SK-N-SH treated with all-trans-retinoic acid at 6 μM for 48 hours (cell line): ENCODE measurements around the gene DNAAF5.

ENCODE experiments used
- ATAC-seq: fragments of 200-7000 bp; cut with Tn5 transposase; 3 replicates; pipeline ENCODE4 v1.9.1; 2020; ENCODE audit warnings: mild to moderate bottlenecking, moderate library complexity
- ARNTL ChIP-seq: fragments of 450-650 bp; formaldehyde crosslinking; IDR thresholded peaks from 2 replicates; pipeline ENCODE4 v1.5.0; 2020; ENCODE audit warnings: low read depth, mild to moderate bottlenecking, moderate library complexity, borderline replicate concordance
- BACH2 ChIP-seq: fragments of 250-450 bp; sonication (Bioruptor Pico); IDR thresholded peaks from 2 replicates; pipeline ENCODE4 v1.9.0; 2021; ENCODE audit warnings: mild to moderate bottlenecking, borderline replicate concordance
- CSDC2 ChIP-seq: fragments of 250-450 bp; sonication (Bioruptor Pico); IDR thresholded peaks from 2 replicates; pipeline ENCODE4 v1.5.0; 2020; ENCODE audit warnings: mild to moderate bottlenecking, moderate library complexity
- ESRRG ChIP-seq: fragments of 250-450 bp; sonication (Bioruptor Pico); IDR thresholded peaks from 2 replicates; pipeline ENCODE4 v1.6.1; 2021; ENCODE audit warnings: mild to moderate bottlenecking
- GLIS3 ChIP-seq: fragments of 250-450 bp; sonication (Bioruptor Pico); IDR thresholded peaks from 2 replicates; pipeline ENCODE4 v1.5.0; 2020; ENCODE audit warnings: mild to moderate bottlenecking, moderate library complexity
- ISL1 ChIP-seq: fragments of 250-450 bp; sonication (Bioruptor Pico); IDR thresholded peaks from 2 replicates; pipeline ENCODE4 v2.1.2; 2022; ENCODE audit warnings: mild to moderate bottlenecking, moderate library complexity
- OSR1 ChIP-seq: fragments of 250-450 bp; sonication (Bioruptor Pico); IDR thresholded peaks from 2 replicates; pipeline ENCODE4 v1.8.0; 2022; ENCODE audit warnings: moderate library complexity, mild to moderate bottlenecking, inconsistent platforms
- PPARA ChIP-seq: fragments of 250-450 bp; sonication (Bioruptor Pico); IDR thresholded peaks from 2 replicates; pipeline ENCODE4 v1.5.0; 2020; ENCODE audit warnings: mild to moderate bottlenecking, borderline replicate concordance
- TCF4 ChIP-seq: fragments of 250-450 bp; sonication (Bioruptor Pico); IDR thresholded peaks from 2 replicates; pipeline ENCODE4 v1.8.0; 2021; ENCODE audit warnings: mild to moderate bottlenecking, moderate library complexity, borderline replicate concordance
- TOX ChIP-seq: fragments of 250-450 bp; sonication (Bioruptor Pico); IDR thresholded peaks from 2 replicates; pipeline ENCODE4 v1.8.0; 2021; ENCODE audit warnings: mild to moderate bottlenecking, moderate library complexity, borderline replicate concordance
- ZC3H10 ChIP-seq: fragments of 250-450 bp; sonication (Bioruptor Pico); IDR thresholded peaks from 2 replicates; pipeline ENCODE4 v1.5.1; 2021; ENCODE audit warnings: mild to moderate bottlenecking, moderate library complexity
- ZFP3 ChIP-seq: fragments of 250-450 bp; sonication (Bioruptor Pico); IDR thresholded peaks from 2 replicates; pipeline ENCODE4 v1.5.0; 2020; ENCODE audit warnings: mild to moderate bottlenecking, moderate library complexity
- ZFP30 ChIP-seq: fragments of 450-650 bp; formaldehyde crosslinking; IDR thresholded peaks from 2 replicates; pipeline ENCODE4 v1.5.0; 2022; ENCODE audit warnings: mild to moderate bottlenecking, moderate library complexity
- ZNF565 ChIP-seq: fragments of 450-650 bp; formaldehyde crosslinking; conservative IDR thresholded peaks from 2 replicates; pipeline ENCODE4 v1.5.0; 2020; ENCODE audit warnings: low read depth, mild to moderate bottlenecking, moderate library complexity
- ZNF70 ChIP-seq: fragments of 450-650 bp; formaldehyde crosslinking; IDR thresholded peaks from 2 replicates; pipeline ENCODE4 v1.5.0; 2020; ENCODE audit warnings: mild to moderate bottlenecking, moderate library complexity
- ZNF8 ChIP-seq: fragments of 450-650 bp; formaldehyde crosslinking; IDR thresholded peaks from 2 replicates; pipeline ENCODE4 v1.5.0; 2020; ENCODE audit warnings: mild to moderate bottlenecking, moderate library complexity
- TF ChIP-seq, protein P1 (sequence below): fragments of 250-450 bp; sonication (Bioruptor Pico); IDR thresholded peaks from 2 replicates; pipeline ENCODE4 v1.5.1; 2021; ENCODE audit warnings: mild to moderate bottlenecking, moderate library complexity
- TF ChIP-seq, protein P2 (sequence below): fragments of 250-450 bp; sonication (Bioruptor Pico); IDR thresholded peaks from 2 replicates; pipeline ENCODE4 v1.5.0; 2020; ENCODE audit warnings: mild to moderate bottlenecking, moderate library complexity
- TF ChIP-seq, protein P3 (sequence below): fragments of 250-450 bp; sonication (Bioruptor Pico); IDR thresholded peaks from 2 replicates; pipeline ENCODE4 v1.8.0; 2020; ENCODE audit warnings: mild to moderate bottlenecking, moderate library complexity, borderline replicate concordance

DNAAF5 gene

GRCh38 chr7:785416-785815, 58.9 kb downstream of the DNAAF5 start:
- ATAC-seq = no peak
- TF ChIP-seq ZC3H10 (CRISPR knock-in tag) (no peak), ZFP3 (CRISPR knock-in tag) (no peak), ESRRG (CRISPR knock-in tag) (no peak), ZNF8 (no peak), GLIS3 (no peak), ARNTL (no peak), TCF4 (CRISPR knock-in tag) (no peak), ZFP30 (CRISPR knock-in tag) (no peak)
- TF ChIP-seq, protein P1, sequence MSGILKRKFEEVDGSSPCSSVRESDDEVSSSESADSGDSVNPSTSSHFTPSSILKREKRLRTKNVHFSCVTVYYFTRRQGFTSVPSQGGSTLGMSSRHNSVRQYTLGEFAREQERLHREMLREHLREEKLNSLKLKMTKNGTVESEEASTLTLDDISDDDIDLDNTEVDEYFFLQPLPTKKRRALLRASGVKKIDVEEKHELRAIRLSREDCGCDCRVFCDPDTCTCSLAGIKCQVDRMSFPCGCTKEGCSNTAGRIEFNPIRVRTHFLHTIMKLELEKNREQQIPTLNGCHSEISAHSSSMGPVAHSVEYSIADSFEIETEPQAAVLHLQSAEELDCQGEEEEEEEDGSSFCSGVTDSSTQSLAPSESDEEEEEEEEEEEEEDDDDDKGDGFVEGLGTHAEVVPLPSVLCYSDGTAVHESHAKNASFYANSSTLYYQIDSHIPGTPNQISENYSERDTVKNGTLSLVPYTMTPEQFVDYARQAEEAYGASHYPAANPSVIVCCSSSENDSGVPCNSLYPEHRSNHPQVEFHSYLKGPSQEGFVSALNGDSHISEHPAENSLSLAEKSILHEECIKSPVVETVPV = no peak
- TF ChIP-seq, protein P2, sequence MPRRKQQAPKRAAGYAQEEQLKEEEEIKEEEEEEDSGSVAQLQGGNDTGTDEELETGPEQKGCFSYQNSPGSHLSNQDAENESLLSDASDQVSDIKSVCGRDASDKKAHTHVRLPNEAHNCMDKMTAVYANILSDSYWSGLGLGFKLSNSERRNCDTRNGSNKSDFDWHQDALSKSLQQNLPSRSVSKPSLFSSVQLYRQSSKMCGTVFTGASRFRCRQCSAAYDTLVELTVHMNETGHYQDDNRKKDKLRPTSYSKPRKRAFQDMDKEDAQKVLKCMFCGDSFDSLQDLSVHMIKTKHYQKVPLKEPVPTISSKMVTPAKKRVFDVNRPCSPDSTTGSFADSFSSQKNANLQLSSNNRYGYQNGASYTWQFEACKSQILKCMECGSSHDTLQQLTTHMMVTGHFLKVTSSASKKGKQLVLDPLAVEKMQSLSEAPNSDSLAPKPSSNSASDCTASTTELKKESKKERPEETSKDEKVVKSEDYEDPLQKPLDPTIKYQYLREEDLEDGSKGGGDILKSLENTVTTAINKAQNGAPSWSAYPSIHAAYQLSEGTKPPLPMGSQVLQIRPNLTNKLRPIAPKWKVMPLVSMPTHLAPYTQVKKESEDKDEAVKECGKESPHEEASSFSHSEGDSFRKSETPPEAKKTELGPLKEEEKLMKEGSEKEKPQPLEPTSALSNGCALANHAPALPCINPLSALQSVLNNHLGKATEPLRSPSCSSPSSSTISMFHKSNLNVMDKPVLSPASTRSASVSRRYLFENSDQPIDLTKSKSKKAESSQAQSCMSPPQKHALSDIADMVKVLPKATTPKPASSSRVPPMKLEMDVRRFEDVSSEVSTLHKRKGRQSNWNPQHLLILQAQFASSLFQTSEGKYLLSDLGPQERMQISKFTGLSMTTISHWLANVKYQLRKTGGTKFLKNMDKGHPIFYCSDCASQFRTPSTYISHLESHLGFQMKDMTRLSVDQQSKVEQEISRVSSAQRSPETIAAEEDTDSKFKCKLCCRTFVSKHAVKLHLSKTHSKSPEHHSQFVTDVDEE (CRISPR knock-in tag) = no peak

- peak; percentile 95 for ATAC-seq
- TF ChIP-seq ESRRG (CRISPR knock-in tag) = no peak
- no peak for TF ChIP-seq ZFP3 (CRISPR knock-in tag)
- TF ChIP-seq TCF4 (CRISPR knock-in tag) = no peak
- TF ChIP-seq, all 23 proteins: peak for 0
Measured at GRCh38 chr7:786472-787255, 60.2 kb downstream of the DNAAF5 start.

GRCh38 chr7:787332-788240, 61.1 kb downstream of the DNAAF5 start:
- peak; percentile 27; the same call in 2 of the 3 replicates for ATAC-seq
- TF ChIP-seq GLIS3 = no peak
- no peak for TF ChIP-seq BACH2 (CRISPR knock-in tag)
- no peak for TF ChIP-seq ZNF8
- TF ChIP-seq, protein P2 (CRISPR knock-in tag) = no peak
- no peak for TF ChIP-seq ZFP3 (CRISPR knock-in tag)
- TF ChIP-seq ARNTL = no peak
- TF ChIP-seq ZNF565 (CRISPR knock-in tag) = no peak
- TF ChIP-seq ZFP30 (CRISPR knock-in tag) = no peak
- no peak for TF ChIP-seq ISL1
- TF ChIP-seq, protein P3, sequence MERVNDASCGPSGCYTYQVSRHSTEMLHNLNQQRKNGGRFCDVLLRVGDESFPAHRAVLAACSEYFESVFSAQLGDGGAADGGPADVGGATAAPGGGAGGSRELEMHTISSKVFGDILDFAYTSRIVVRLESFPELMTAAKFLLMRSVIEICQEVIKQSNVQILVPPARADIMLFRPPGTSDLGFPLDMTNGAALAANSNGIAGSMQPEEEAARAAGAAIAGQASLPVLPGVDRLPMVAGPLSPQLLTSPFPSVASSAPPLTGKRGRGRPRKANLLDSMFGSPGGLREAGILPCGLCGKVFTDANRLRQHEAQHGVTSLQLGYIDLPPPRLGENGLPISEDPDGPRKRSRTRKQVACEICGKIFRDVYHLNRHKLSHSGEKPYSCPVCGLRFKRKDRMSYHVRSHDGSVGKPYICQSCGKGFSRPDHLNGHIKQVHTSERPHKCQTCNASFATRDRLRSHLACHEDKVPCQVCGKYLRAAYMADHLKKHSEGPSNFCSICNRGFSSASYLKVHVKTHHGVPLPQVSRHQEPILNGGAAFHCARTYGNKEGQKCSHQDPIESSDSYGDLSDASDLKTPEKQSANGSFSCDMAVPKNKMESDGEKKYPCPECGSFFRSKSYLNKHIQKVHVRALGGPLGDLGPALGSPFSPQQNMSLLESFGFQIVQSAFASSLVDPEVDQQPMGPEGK = no peak
- no peak for TF ChIP-seq ZNF70 (CRISPR knock-in tag)
- no peak for TF ChIP-seq CSDC2 (CRISPR knock-in tag)
- TF ChIP-seq TCF4 (CRISPR knock-in tag) = no peak
- no peak for TF ChIP-seq ESRRG (CRISPR knock-in tag)
- TF ChIP-seq ZC3H10 (CRISPR knock-in tag) = no peak
- no peak for TF ChIP-seq PPARA
- TF ChIP-seq OSR1 (CRISPR knock-in tag) = no peak
- TF ChIP-seq TOX = no peak
